NCI-H2196 (cell line): ENCODE data around the gene ZNF319.

ENCODE experiments used
- DNase-seq: peaks from one replicate; lab custom pipeline; 2025; ENCODE audit not compliant: unreplicated experiment; lab: John Stamatoyannopoulos, UW

The ZNF319 gene

GRCh38 chr16:58037365-58038057 is 37.0 kb upstream of the ZNF319 start:
- no peak for DNase-seq

DNA sequence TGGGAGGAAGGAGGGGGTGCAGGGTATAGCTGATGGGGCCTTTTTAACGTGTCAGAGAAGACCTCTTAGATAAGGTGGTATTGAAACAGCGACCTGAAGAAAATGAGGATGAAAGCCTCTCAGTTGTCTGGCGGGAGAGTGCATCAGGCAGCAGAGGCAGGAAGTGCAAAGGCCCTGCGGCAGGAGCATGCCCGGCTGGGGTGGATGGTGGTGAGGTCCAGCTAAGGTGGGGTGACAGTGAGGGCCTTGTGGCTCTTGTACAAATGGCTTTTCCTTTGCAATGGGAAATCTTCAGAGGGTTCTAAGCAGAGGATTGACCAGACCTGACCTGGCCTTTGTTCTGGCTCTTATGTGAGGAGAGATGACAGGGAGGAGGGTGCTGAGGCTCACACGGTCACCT is 36.5 kb upstream of the ZNF319 start:
- no peak for DNase-seq

GRCh38 chr16:58035356-58036170 is 35.1 kb upstream of the ZNF319 start:
- DNase-seq, result peak; percentile 49

DNA sequence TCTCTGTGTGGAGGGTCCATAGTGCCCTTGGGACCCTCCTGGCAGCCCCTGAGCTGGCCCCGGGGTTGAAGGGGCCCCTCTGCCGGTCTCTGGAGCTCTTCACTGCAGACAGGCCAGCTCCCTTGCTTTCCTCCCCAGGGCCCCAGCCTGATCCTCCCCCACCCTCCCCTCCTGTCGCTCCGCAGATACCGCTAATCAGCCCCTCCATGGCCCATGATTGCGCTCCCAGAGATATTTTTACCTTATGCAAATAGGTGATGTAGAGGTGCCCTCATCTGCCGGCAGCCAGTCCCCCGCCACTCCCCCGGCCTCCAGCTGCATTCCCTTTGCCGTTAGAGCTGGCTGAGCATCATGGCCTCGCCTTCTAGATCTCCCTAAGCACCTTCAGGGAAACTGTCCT is 34.3 kb upstream of the ZNF319 start:
- no peak for DNase-seq

GRCh38 chr16:58034128-58034685 is 33.7 kb upstream of the ZNF319 start:
- DNase-seq, result no peak

DNA sequence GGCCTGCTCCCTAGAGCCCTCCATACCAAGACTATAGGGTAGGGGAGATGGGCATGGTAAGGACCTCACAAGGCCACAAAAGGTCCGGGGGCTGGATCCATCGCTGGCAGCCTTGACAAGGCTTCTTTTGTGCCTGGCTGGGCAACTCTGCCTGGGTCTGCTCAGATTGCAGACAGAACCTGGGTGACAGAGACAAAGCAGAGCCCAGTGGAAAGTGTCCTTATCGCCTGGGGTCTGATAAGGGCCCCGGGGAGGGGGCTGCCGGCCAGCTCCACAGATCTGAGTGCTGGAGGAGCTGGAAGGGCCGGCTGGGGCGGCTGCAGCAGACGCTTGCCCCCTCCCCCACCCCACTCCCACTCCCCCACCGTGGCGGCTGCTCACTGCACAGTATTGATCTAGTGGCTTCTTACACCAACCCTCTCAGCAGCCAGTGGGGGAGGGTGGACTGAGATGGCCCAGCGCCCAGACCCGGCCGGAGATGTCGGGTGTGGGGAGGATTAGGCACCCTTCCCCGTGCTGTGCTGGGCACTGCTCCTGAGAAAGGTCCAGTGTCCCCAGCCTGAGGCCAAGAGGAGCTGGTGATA is 32.3 kb upstream of the ZNF319 start:
- peak; percentile 25 for DNase-seq

DNA sequence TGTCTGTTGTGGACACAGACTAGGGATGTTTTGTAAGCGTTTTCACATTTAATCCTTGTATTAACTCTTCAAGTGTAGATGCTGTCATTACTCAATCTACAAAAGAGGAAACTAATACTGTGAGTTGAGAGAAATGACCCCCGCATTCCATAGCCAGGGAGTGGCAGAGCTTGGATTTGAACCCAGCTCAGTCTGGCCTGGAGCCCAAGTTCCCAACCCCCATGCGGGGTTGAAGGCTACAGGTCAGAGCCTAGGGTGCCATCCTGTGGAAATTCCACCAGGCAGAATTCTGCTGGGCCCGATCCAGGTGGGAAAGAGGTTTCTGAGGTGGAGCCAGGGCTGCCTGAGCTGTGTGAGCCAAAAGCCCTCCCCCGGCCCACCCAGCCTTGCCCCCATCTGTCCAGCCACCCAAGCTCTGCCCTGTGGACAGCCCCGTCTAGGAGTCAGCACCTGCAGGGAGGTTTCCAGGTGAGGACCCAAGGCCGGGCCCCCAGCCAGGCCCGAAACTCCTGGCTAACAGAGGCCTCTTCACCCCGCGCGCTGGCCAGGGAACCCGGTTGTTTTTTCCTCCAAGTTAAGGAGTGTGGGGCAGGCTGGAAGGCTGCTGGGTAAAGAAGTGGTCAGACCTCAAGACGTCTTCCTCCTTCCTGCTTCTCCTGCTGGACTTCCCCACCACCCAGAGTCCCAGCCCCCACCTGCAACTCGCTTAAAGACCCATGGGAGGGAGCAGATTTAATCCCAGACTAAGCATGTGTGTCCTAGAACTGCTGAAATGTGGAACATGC is 30.7 kb upstream of the ZNF319 start:
- no peak for DNase-seq

- DNase-seq, result no peak
Observed at GRCh38 chr16:58030136-58030840, 29.8 kb upstream of the ZNF319 start.

GRCh38 chr16:58029410-58029809 is 28.9 kb upstream of the ZNF319 start:
- DNase-seq, result no peak

DNA sequence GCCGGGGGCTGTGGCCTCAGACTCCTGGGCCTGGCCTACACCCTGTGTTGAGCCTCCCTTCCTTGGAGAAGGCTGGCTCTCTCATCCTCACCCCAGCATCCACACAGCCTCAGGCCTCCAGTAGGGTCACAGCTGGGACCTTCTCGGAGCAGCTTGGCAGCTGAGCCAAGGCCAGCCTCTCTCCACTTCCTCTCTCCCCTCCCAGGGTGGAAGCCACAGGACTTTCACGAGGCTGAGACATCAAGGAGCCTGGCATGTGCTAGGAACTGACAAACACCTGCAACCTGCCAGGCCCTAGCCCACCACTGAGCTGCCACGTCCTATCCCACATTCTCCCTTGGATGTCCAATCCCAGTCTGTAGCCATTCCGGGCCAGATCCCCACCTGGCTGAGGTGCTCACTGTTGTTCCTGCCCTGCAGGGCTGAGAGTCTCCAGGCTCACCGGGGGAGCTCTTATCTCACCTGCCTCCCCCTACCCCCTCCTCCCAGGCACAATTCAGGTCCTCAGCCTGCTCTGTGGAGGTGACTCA is 28.1 kb upstream of the ZNF319 start:
- DNase-seq, result no peak

DNA sequence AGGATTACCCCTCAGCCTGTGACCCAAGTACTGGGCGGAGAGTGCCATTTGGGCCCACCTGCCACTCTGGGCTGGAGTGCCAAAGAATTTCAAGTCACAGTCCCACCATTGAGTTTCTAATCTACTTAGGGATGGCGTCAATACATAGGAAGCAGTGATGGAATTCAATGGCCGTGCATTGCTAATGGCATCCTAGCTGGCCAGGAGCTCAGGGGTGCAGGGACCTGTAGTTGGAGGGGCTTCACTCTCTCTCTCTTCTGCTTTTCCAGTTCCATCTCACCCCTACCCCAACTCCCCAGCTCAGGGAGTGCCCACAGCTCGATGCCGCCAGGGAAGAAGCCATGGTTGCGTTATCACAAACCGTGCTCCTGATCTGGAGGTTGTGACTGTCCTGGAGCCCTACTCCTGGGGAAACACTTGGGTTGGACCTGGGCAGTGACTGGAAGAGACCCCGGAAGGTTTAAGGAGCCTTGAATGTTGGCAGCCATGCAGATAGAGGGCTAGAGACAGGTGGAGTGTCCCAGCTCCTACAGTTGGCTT is 27.5 kb upstream of the ZNF319 start:
- no peak for DNase-seq

DNA sequence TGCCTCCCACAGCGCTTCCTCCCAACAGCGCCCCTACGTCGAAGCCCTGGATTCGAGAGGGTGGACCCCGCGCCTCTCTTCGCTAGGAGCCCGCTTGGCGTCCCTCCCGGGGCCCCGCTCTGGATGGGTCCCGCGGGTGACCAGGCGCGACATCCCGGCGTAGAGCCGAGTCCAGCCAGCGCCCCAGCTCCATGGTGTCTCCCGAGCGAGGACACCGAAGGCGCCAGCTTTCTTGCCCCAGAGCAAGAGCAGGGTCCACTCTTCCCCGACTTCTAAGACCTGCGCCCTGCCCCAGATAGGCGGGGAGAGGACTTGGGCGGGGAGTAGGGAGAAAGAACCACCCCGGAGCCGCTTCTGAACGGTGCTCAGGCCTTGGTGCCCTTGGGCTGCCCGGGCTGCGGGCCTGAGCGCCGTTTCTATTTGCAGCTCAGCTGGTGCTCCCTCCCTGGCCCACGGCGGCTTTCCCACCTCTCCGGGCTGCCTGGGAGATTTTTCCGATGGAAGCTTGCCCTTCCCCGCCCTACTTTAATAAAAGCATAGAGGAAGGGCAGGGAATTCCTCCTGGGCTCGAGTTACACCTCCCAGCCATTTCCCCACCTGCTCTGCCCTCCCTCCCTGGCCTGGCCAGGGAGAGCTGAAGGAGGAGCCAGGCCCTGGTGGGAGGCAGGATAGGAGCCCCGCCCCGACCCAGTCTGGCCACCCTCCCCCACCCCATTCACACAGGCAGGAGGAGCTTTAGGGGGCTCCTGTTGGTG is 26.9 kb upstream of the ZNF319 start:
- DNase-seq, result peak; percentile 27

GRCh38 chr16:58026705-58027160 is 26.3 kb upstream of the ZNF319 start:
- DNase-seq, result no peak

GRCh38 chr16:58026139-58026704 is 25.8 kb upstream of the ZNF319 start:
- peak; percentile 5 for DNase-seq

DNA sequence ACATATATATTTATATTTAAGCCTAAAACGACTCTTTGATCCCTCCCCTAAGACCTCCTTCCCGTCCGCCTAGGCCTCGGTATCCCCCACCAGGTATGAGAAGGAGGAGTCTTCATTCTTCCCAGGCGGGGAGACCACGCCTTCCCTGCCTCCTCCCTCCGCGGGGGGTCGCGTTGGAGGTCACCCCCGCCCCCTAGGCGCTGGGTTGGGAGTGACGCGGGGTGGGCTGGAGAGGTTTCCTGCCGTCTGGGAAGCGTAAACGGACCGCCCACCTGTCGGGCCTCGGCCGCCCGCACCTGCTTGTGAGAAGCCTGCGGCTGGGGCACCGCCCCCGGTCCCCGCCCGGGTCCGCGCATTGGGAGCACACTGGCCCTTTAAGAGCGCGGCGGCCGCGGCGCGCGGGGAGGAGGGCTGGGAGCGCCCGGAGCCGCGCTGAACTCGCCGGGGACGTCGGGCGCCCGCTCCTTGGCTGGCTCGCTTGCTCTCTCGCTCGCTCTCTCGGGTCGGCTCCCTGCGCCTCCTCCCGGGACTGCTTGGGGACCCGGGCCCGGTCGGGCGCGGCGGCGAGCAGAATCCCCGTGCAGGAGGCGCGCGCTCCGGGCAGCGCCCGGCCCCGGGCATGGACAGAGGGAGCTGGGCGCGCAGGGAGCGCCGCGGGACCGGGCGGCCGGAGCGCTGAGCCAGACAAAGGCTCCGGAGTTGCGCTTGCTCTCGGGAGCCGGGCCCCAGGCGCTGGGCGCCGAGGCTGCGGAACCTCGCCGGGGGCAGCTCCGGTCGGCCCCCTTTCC is 25.1 kb upstream of the ZNF319 start, which contains the start of gene MMP15:
Gene MMP15 (plus strand): TSS at position 404 of the 788 bp plus-strand sequence. CDS start 597 bp downstream, outside the sequence.
- DNase-seq, result peak; percentile 66

GRCh38 chr16:58024486-58025350 is 24.2 kb upstream of the ZNF319 start:
- no peak for DNase-seq
